ENCODE measurements around the gene TIMMDC1.

Gene TIMMDC1

GRCh38 chr3:119507404-119507803, 9.1 kb downstream of the TIMMDC1 start:
- H3K4me3 ChIP-seq (ENCODE audit: low read depth, low read length) = no peak overlapping the region
- no peak for DNase-seq (ENCODE audit: low read depth)

DNA sequence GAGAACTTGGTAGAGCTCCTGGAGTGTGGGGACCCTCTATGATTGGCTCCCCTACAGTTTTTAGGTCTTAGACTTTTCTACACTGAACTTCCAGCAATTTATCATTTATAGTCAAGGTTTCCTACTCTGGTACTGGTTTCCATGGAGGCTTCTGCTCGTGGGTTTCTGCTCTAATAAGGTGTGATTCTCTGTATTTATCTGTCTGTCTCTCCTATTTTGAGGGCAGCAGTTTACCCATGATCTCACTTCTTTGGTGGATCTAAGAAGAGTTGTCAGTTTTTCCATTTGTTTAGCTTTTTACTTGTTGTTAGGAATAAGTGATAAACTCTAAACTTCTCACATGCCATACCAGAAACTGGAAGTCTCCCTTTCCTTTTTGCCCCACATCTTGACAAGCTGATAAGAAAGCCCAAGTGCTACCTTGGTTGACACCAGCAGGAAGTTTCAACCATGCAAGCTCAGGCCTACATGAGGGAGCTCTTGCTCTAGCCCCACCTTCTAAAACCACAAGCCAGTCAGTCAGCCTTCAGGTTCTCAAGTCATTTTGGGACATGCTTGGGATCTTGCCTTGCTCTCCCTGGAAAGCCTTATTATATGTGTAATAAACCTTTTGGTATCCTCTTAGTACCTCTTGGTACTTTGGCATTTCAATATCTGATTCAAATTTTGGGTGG, 10.0 kb downstream of the TIMMDC1 start:
- no peak for DNase-seq (ENCODE audit: low read depth)
- H3K4me3 ChIP-seq (ENCODE audit: low read depth, low read length) = no peak overlapping the region

- no peak overlapping the region for H3K4me3 ChIP-seq (ENCODE audit: low read depth, low read length)
- DNase-seq (ENCODE audit: low read depth) = no peak
Observed at GRCh38 chr3:119510690-119511089, 12.3 kb downstream of the TIMMDC1 start.

- DNase-seq (ENCODE audit: low read depth) = no peak
- no peak overlapping the region for H3K4me3 ChIP-seq (ENCODE audit: low read depth, low read length)
Observed at GRCh38 chr3:119514637-119515036, 16.3 kb downstream of the TIMMDC1 start.

- DNase-seq (ENCODE audit: low read depth) = no peak
- no peak overlapping the region for H3K4me3 ChIP-seq (ENCODE audit: low read depth, low read length)
Observed at GRCh38 chr3:119517112-119517511, 18.8 kb downstream of the TIMMDC1 start.

DNA sequence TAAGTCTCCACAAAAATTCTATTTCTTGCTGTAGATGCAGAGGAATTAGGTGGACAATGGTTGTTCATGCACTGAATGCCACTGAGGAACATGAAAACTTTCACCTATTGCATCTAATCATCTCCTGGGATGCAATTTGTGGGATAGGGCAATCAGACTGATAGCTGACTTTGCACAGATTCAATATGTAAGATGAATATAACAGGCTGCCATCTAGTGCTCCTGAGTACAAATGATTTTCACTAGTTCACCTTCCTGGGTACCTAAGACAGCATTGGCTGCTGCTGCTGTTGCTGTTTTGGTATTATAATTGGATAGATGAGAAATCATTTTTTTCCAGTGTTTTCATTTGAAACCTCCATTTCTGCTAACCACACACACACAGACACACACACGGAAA, 19.7 kb downstream of the TIMMDC1 start:
- no peak for DNase-seq (ENCODE audit: low read depth)
- no peak overlapping the region for H3K4me3 ChIP-seq (ENCODE audit: low read depth, low read length)

DNA sequence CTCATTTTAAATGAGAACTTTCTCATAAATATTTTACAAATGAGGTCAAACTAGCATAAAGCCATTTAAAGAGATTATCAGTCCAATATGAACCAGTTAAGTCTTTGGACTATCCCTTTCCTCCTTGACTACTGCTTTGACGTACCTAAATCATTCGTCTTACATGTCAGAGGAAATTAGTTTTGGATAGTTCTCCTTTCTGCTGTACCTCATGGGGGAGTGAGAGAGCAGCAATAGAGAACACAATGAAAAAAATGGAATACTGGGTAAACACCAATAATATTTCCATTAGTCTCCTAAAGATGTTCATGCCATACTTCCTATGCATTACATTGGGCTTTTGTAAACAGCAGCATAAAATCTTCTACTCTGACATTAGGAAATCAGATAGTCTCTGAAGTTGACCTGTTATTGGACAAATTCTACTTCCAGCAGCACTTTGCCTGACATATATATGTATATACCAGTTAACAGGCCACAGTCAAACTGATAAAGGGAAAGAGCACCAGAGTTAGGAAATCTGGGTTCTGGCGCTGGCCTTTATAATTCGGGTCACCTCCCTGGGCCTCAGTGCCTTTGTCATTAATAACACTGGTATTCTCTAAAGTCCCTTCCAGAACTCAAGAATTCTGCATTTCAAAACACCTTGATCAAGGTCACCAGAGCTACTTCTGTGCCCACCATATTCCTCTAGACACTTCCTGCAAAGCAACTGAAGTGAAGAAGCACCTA, 26.8 kb downstream of the TIMMDC1 start:
- H3K4me3 ChIP-seq (ENCODE audit: low read depth, low read length) = no peak overlapping the region
- DNase-seq (ENCODE audit: low read depth) = peak; percentile 6

GRCh38 chr3:119527714-119528113, 29.4 kb downstream of the TIMMDC1 start:
- H3K4me3 ChIP-seq (ENCODE audit: low read depth, low read length) = no peak overlapping the region
- no peak for DNase-seq (ENCODE audit: low read depth)

- no peak overlapping the region for H3K4me3 ChIP-seq (ENCODE audit: low read depth, low read length)
- peak; percentile 13 for DNase-seq (ENCODE audit: low read depth)
Observed at GRCh38 chr3:119529883-119530282, 31.5 kb downstream of the TIMMDC1 start.

DNA sequence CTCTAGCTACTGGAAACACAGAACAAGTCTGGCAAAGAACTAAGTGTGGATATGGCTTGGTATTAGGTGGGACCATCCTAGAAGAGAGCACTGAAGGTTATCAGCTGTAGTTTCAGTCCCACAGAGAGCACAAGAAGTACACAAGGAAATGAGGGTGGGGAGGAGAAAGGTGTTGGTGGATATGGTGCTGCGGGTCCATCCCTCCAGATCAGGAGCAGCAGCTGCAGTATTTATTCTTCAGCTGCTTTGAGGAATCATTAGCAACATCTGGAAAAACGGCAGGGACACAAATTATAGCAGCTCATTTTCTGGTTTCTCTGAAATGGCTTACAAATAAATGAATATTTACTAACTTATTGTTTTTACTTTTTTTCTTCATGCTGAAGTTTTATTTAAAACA, 32.1 kb downstream of the TIMMDC1 start:
- no peak for DNase-seq (ENCODE audit: low read depth)
- no peak overlapping the region for H3K4me3 ChIP-seq (ENCODE audit: low read depth, low read length)

GRCh38 chr3:119531151-119531550, 32.8 kb downstream of the TIMMDC1 start:
- H3K4me3 ChIP-seq (ENCODE audit: low read depth, low read length) = no peak overlapping the region
- no peak for DNase-seq (ENCODE audit: low read depth)

- no peak for DNase-seq (ENCODE audit: low read depth)
- H3K4me3 ChIP-seq (ENCODE audit: low read depth, low read length) = no peak overlapping the region
Observed at GRCh38 chr3:119534296-119534695, 35.9 kb downstream of the TIMMDC1 start.

GRCh38 chr3:119536757-119537156, 38.4 kb downstream of the TIMMDC1 start:
- no peak overlapping the region for H3K4me3 ChIP-seq (ENCODE audit: low read depth, low read length)
- no peak for DNase-seq (ENCODE audit: low read depth)

DNA sequence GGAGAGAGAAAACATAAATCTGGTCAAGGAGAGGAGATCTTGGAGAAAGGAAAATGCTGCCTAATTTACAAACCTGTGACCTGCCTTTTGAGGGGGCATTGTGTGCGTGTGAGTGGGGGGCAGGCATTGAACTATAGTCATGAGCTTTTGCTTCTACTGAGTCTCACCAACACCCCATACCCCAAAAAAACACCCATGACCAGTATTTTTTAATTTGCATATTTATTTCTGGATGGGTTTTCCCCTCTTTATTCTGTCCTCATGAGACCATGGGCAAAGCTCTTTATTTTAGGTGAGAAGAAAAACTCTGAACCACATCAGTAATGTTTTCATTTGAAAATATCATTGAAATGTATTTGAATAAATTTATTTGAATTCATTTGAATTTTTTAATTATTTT, 40.4 kb downstream of the TIMMDC1 start:
- no peak overlapping the region for H3K4me3 ChIP-seq (ENCODE audit: low read depth, low read length)
- DNase-seq (ENCODE audit: low read depth) = no peak

DNA sequence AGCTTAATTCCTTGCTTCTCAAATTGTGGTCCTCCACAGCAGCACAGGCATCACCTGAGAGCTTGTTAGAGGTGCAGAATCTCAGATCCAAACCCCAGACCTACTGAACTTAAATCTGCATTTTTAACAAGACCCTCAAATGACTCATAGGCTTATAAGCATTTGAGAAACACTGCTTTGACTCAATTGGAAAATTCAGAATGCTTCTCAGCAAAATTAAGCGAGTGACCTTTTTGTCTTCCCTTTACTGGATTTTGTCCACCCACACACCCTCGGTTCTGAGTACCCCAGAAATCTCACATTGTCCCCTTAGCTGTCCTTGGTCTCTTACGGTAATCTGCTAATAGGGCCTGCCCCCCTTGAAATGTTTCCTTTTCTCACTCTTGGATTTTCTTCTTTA, 43.2 kb downstream of the TIMMDC1 start:
- no peak overlapping the region for H3K4me3 ChIP-seq (ENCODE audit: low read depth, low read length)
- no peak for DNase-seq (ENCODE audit: low read depth)

DNA sequence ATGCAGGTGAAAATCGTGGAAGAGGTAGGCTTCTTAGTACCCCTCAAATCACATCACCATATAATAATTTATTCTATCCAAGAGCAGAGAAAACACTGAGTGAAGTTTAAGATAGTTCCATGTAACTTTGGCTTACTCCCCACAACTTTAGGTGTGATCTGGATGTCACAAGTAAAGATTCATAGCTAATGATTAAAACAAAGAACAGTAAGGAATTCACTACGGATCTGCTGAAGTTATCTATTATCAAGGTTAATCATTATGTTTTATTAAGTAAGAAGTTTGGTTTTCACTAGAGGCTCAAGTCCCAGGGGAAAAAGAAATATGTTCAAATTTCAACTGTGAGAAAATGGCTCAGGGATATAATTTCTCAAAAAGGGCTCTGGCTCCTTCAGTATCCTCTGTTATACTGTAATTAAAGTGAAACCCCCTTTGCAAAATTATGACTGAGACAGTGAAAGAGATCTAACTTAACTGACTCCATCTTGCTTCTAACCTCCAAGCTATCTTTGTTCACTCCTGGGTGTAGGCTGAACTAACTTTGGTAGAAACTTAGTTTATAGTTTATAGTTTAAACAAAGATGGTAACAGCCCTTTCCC, 43.9 kb downstream of the TIMMDC1 start:
- DNase-seq (ENCODE audit: low read depth) = no peak
- no peak overlapping the region for H3K4me3 ChIP-seq (ENCODE audit: low read depth, low read length)

GRCh38 chr3:119543147-119543546, 44.8 kb downstream of the TIMMDC1 start:
- DNase-seq (ENCODE audit: low read depth) = no peak
- no peak overlapping the region for H3K4me3 ChIP-seq (ENCODE audit: low read depth, low read length)

DNA sequence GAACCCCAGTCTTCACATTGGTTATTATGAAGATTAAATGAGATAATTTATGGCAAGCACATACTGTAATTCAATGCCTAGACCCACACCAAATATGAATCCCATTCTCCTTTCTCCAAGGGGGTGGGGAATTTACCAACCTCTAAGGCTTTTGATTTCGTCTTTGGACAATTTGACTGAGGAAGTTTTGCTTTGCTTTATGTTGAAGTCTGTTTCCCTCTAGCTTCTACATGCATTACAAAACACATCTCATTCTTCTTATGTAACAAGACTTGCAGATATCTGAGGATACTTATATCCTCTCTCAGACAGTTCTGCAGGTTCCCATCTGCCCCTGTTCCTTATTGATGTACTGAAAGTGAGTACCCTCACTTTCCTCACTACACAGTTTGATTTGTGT, 48.9 kb downstream of the TIMMDC1 start:
- DNase-seq (ENCODE audit: low read depth) = no peak
- H3K4me3 ChIP-seq (ENCODE audit: low read depth, low read length) = no peak overlapping the region

DNA sequence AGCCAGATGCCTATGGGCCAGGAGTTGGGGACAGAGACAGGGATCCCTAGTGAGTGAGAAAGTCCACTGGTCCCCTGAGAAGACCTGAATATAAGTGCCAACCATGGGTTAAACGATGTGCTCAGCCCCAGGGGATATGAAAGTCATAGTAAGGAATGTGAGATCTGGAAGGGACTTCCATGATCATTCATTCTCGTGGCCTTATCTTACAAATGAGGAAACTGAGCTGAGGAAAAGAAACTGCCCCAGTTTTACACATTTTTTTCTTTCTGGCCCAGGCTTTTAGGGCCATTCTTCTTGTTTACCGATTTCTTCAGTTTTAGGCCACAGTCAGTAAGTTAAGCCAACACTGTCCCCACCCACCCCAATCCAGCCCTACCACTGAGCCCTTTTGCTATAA, 50.0 kb downstream of the TIMMDC1 start:
- no peak overlapping the region for H3K4me3 ChIP-seq (ENCODE audit: low read depth, low read length)
- DNase-seq (ENCODE audit: low read depth) = no peak

DNA sequence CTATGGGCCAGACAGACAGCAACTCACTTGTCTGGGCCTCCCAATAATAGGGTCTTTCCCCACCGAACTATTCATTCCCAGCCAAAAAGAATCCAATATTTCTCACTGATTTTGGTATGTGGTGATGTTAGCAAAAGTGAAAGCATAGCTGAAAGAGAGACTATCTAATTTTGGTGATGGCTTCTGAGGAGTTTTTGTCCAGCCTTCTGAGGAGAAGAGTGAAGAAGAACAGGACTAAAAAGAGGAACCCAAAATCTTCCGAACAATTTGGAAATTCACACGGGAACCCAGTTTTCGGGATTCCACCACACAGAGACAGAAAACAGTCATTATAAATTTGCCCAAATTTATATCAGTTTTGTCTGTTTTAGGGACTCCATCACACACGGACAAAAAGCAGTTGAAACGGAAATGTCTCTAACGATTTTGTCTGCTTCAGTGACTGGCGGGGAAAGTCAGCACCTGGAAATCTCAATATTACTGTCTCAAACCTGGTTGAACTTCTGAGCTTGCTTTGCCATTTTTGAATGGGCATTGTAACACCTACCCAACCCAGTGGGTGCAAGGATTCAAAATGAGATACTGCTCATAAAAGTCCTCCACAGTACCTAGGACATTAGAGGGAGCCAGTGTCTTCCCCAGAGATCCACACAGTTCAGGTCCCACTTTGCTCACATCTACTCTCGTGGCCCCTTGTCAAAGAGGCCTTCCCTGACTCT, 52.0 kb downstream of the TIMMDC1 start:
- no peak overlapping the region for H3K4me3 ChIP-seq (ENCODE audit: low read depth, low read length)
- no peak for DNase-seq (ENCODE audit: low read depth)

Measured in skeletal muscle cell (primary cell).